ENCODE measurements around the gene GGA2.

Gene GGA2

DNA sequence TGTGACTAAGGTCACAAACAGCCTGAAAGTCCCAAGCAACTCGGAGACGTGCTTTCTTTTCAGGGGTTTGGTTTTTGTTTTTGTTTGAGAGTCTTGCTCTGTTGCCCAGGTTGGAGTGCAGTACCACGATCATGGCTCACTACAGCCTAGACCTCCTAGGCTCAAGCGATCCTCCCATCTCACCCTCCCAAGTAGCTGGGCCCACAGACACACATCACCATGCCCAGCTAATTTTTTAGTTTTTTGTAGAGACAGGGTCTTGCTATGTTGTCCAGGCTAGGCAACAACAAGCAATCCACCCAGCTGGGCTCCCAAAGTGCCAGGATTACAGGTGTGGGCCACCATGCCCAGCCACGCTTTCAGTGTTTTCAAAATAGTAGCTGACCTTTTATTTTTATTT, 19.8 kb upstream of the GGA2 start:
- TF ChIP-seq REST (IDR thresholded peaks at IDR 0.05; ENCODE audit: insufficient read depth in 1 of 2, low read depth in 2 of 2, low read length in 2 of 2): no peak
- no peak for TF ChIP-seq FOXP2 (optimal IDR thresholded peaks at IDR 0.05; ENCODE audit: borderline replicate concordance, extremely low read depth, extremely low read length, insufficient read depth)
- no peak for TF ChIP-seq TAF1 (IDR thresholded peaks at IDR 0.05; ENCODE audit: borderline replicate concordance, insufficient read depth, low read length)
- TF ChIP-seq POLR2AphosphoS5 (IDR thresholded peaks at IDR 0.05; ENCODE audit: low read depth, low read length): no peak
- no peak for TF ChIP-seq SIN3A (IDR thresholded peaks at IDR 0.05; ENCODE audit: borderline replicate concordance, insufficient read depth, low read length)

DNA sequence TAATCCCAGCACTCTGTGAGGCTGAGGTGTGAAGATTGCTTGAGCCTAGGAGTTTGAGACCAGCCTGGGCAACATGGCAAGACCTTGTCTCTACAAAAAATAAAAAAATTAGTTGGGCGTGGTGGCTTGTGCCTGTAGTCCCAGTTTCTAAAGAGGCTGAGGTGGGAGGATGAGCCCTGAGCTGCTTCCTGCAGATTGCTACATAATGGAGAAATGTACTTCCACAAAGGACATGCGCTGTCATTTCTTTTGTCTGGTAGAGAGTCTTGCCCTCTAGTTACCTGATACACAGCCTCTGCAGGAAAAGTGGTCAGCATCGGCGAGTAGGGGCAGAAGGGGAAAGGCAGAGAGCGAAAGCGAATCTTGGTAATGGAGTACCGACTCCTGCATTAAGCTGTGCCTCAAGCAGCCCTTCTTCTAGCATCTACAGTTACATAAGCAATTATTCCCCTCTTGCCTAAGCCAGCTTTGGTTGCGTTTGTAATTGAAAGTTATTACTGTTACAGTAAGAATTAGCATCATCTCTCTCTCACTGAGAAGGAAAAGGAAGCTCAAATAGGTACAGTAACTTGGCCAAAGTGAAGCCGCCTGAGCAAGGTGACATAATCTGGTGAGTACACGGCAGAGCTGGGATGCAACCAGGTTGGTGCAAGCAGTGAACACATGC, 18.5 kb upstream of the GGA2 start:
- TF ChIP-seq POLR2AphosphoS5 (IDR thresholded peaks at IDR 0.05; ENCODE audit: low read depth, low read length) (no peak), SIN3A (IDR thresholded peaks at IDR 0.05; ENCODE audit: borderline replicate concordance, insufficient read depth, low read length) (no peak)

- TF ChIP-seq POLR2AphosphoS5 (IDR thresholded peaks at IDR 0.05; ENCODE audit: low read depth, low read length) (no peak), REST (IDR thresholded peaks at IDR 0.05; ENCODE audit: insufficient read depth in 1 of 2, low read depth in 2 of 2, low read length in 2 of 2) (no peak), FOXP2 (optimal IDR thresholded peaks at IDR 0.05; ENCODE audit: borderline replicate concordance, extremely low read depth, extremely low read length, insufficient read depth) (no peak), SIN3A (IDR thresholded peaks at IDR 0.05; ENCODE audit: borderline replicate concordance, insufficient read depth, low read length) (no peak), TAF1 (IDR thresholded peaks at IDR 0.05; ENCODE audit: borderline replicate concordance, insufficient read depth, low read length) (no peak)
Measured at GRCh38 chr16:23527961-23528643, 17.8 kb upstream of the GGA2 start.

DNA sequence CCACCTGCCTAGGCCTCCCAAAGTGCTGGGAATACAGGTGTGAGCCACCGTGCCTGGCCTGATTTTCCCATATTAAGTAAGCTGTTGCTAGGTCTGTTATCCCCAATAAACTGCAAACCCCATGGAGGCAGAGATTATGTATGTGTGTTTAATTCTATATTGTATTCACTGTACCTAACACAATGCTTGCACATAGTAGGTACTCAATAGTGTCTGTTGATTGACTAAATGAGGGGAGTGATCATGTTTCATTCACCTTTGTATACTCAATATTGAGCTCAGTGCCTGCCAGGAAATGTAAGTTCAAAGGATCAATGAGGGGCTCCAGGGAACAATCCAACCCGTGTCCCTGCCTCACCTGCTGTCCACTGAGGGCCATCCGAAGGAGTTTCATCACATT, 14.6 kb upstream of the GGA2 start:
- no peak for TF ChIP-seq REST (IDR thresholded peaks at IDR 0.05; ENCODE audit: insufficient read depth in 1 of 2, low read depth in 2 of 2, low read length in 2 of 2)
- TF ChIP-seq SIN3A (IDR thresholded peaks at IDR 0.05; ENCODE audit: borderline replicate concordance, insufficient read depth, low read length): no peak
- TF ChIP-seq POLR2AphosphoS5 (IDR thresholded peaks at IDR 0.05; ENCODE audit: low read depth, low read length): no peak
- TF ChIP-seq FOXP2 (optimal IDR thresholded peaks at IDR 0.05; ENCODE audit: borderline replicate concordance, extremely low read depth, extremely low read length, insufficient read depth): no peak
- TF ChIP-seq TAF1 (IDR thresholded peaks at IDR 0.05; ENCODE audit: borderline replicate concordance, insufficient read depth, low read length): no peak

- no peak for TF ChIP-seq TAF1 (IDR thresholded peaks at IDR 0.05; ENCODE audit: borderline replicate concordance, insufficient read depth, low read length)
- no peak for TF ChIP-seq POLR2AphosphoS5 (IDR thresholded peaks at IDR 0.05; ENCODE audit: low read depth, low read length)
- TF ChIP-seq REST (IDR thresholded peaks at IDR 0.05; ENCODE audit: insufficient read depth in 1 of 2, low read depth in 2 of 2, low read length in 2 of 2): no peak
- no peak for TF ChIP-seq FOXP2 (optimal IDR thresholded peaks at IDR 0.05; ENCODE audit: borderline replicate concordance, extremely low read depth, extremely low read length, insufficient read depth)
- no peak for TF ChIP-seq SIN3A (IDR thresholded peaks at IDR 0.05; ENCODE audit: borderline replicate concordance, insufficient read depth, low read length)
Measured at GRCh38 chr16:23523876-23524385, 13.6 kb upstream of the GGA2 start.
